Subcutaneous adipose tissue (tissue), 4 donors: ENCODE measurements around the gene ZSWIM1. TPM values are rescaled to one million over a fixed set of nuclear protein-coding genes. Genes with fewer than 3 reads are reported as not detected.

Experiments
- total RNA-seq, 4 donors: library from RNA; depleted of rRNA; stranded (reverse); fragments of >200 nt; gene quantifications; one replicate each; pipeline ENCODE4 v1.1.0, GENCODE V29; 2016
- TF ChIP-seq, protein P1 (sequence below): fragments of 450-650 bp; IDR thresholded peaks from one replicate; pipeline ENCODE4 v1.5.1; 2016; ENCODE audit warnings: low read depth, mild to moderate bottlenecking, control low read depth, antibody characterized with exemption, moderate library complexity

Gene ZSWIM1
- total RNA-seq, 4 donors from 2014 or later, result 5.9 to 7.0 (median 6.7) TPM

DNA sequence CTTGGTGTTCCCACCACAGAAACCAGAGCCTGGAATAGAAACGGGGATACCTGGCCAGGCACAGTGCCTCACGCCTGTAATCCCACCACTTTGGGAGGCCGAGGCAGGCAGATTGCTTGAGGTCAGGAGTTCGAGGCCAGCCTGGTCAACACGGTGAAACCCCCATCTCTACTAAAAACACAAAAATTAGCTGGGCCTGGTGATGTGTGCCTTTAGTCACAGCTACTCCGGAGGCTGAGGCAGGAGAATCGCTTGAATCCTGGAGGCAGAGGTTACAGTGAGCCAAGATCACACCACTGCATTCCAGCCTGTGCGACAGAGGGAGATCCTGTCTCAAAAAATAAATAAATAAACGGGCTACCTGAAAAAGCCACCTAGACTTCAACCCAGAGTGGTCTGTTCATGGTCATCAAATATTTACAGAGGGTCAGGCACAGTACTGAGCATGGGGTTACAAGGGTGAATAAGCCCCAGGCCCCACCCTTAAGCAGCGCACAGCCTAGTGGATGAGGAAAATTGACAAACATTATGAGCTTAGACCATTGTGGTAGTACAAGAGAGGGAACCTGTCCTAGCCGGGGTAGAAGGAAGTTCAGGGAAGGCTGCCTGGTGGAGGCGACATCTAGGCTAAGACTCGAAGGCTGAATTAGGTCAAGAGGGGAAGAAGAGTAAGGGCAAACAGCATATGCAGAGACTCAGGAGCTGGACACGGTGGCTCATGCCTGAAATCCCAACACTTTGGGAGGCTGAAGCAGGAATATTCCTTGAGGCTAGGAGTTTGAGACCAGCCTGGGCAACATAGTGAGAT, 46.2 kb downstream of the ZSWIM1 start:
- TF ChIP-seq, protein P1, sequence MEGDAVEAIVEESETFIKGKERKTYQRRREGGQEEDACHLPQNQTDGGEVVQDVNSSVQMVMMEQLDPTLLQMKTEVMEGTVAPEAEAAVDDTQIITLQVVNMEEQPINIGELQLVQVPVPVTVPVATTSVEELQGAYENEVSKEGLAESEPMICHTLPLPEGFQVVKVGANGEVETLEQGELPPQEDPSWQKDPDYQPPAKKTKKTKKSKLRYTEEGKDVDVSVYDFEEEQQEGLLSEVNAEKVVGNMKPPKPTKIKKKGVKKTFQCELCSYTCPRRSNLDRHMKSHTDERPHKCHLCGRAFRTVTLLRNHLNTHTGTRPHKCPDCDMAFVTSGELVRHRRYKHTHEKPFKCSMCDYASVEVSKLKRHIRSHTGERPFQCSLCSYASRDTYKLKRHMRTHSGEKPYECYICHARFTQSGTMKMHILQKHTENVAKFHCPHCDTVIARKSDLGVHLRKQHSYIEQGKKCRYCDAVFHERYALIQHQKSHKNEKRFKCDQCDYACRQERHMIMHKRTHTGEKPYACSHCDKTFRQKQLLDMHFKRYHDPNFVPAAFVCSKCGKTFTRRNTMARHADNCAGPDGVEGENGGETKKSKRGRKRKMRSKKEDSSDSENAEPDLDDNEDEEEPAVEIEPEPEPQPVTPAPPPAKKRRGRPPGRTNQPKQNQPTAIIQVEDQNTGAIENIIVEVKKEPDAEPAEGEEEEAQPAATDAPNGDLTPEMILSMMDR, result no peak

DNA sequence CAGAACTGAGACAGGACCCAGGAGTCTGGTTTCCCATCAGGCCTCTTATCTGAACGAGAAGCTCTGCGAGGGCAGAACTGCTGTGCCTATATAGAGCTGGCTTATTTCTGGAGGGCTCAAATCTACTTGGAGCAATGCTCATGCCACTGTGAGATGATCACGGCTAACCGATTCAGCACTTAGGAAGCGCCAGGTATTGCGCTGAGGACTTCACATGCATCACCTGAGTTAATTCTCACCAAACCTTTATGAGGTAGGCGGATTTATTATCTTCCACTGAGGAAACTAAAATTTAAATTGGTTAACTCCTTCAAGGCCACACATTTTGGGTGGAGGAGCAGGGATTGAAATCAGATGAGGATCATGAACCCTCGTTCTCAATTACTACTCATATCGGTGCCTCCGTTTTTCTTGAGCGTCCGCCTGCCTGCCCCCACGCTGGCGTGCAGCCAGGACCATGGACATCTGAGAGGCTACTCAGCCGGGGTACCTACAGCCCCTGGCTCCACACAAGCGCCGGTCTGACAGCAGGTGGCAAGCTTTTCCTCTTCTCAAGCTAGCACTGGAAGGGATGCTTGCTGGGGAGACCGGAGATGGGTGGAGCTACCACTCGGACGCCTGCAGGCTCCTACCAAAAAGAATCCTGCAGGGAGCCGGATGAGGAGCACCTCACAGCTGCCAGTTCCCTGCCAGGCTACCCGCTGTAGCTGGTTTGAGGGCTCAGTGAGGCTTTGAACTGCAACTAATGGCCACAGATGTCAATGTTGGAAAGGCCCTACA, 52.4 kb downstream of the ZSWIM1 start:
- TF ChIP-seq, protein P1, result no peak

DNA sequence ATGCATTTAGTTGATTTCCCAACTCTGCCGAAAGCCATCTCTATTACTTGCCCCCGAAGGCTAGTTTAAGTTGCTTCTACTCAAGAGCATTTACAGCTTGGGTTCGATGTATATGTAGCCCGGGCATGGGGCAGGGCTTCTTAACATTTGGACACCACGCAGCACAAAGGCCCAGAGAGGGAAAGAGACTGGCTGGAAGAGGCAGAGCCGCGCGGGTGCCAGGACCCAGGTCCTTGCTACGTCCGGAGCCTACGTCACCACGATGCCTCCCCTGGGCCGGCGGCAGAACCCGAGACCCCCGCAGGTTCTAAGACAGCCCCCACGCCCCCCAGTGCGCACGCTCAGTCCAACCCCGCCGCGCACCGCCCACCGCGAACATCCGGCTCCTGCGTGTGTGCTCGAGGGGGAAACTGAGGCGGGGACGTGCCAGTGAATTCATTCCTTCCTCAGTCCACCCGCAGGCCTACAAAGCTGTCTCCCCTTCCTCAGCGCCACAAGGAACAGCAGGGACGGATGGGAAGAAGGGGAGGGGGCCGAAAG, 53.1 kb downstream of the ZSWIM1 start:
- TF ChIP-seq, protein P1, result no peak

Other genes starting within 250 kb of the ZSWIM1 start
- gene WFDC9, start 249.9 kb upstream of the ZSWIM1 start, total RNA-seq, result not detected
- gene WFDC11, start 211.0 kb upstream of the ZSWIM1 start, total RNA-seq, result not detected
- not detected for gene WFDC13, start 179.2 kb upstream of the ZSWIM1 start, total RNA-seq
- not detected for gene WFDC10B, start 176.2 kb upstream of the ZSWIM1 start, total RNA-seq
- gene SPINT4, start 158.9 kb upstream of the ZSWIM1 start, total RNA-seq, result not detected
- gene WFDC3, start 89.3 kb upstream of the ZSWIM1 start, total RNA-seq, result not detected
- gene DNTTIP1, start 89.3 kb upstream of the ZSWIM1 start, total RNA-seq, result 10 to 100 TPM; 17.0 to 28.1 (median 23.3) TPM
- gene UBE2C, start 68.6 kb upstream of the ZSWIM1 start, total RNA-seq, result 1 to 10 TPM in 3 of 4 donors, not detected in 1; 1.3 to 3.1 (median 1.8) TPM
- gene TNNC2, start 53.9 kb upstream of the ZSWIM1 start, total RNA-seq, result 1 to 10 TPM in 3 of 4 donors, not detected in 1; 2.3 to 3.1 (median 2.4) TPM
- 100 to 1,000 TPM in 2 of 4 donors, 10 to 100 TPM in 2; 31.6 to 153 (median 90.8) TPM for gene SNX21, start 47.4 kb upstream of the ZSWIM1 start, total RNA-seq
- 10 to 100 TPM; 21.9 to 32.6 (median 27.1) TPM for gene ACOT8, start 23.8 kb upstream of the ZSWIM1 start, total RNA-seq
- gene ZSWIM3, start 23.6 kb upstream of the ZSWIM1 start, total RNA-seq, result 1 to 10 TPM; 2.1 to 4.4 (median 2.7) TPM
- 10 to 100 TPM in 1 of 4 donors, 1 to 10 TPM in 3; 2.2 to 13.4 (median 2.9) TPM for gene SPATA25, start 6.4 kb downstream of the ZSWIM1 start, total RNA-seq
- gene NEURL2, start 10.0 kb downstream of the ZSWIM1 start, total RNA-seq, result 10 to 100 TPM in 2 of 4 donors, 1 to 10 TPM in 2; 2.3 to 15.1 (median 10.0) TPM
- 100 to 1,000 TPM in 2 of 4 donors, 10 to 100 TPM in 2; 79.1 to 164 (median 109) TPM for gene CTSA, start 10.1 kb downstream of the ZSWIM1 start, total RNA-seq
- 100 to 1,000 TPM; 135 to 475 (median 261) TPM for gene PLTP, start 30.9 kb downstream of the ZSWIM1 start, total RNA-seq
- gene PCIF1, start 53.5 kb downstream of the ZSWIM1 start, total RNA-seq, result 10 to 100 TPM; 20.7 to 39.2 (median 24.8) TPM
- gene ZNF335, start 91.0 kb downstream of the ZSWIM1 start, total RNA-seq, result 10 to 100 TPM in 3 of 4 donors, 1 to 10 TPM in 1; 9.9 to 21.1 (median 13.7) TPM
- gene MMP9, start 127.7 kb downstream of the ZSWIM1 start, total RNA-seq, result 100 to 1,000 TPM in 1 of 4 donors, 10 to 100 TPM in 1, 1 to 10 TPM in 2; 3.0 to 172 (median 7.5) TPM
- gene SLC12A5, start 148.0 kb downstream of the ZSWIM1 start, total RNA-seq, result not detected
- gene NCOA5, start 208.7 kb downstream of the ZSWIM1 start, total RNA-seq, result 10 to 100 TPM; 23.3 to 26.9 (median 26.3) TPM
- gene CD40, start 237.1 kb downstream of the ZSWIM1 start, total RNA-seq, result 10 to 100 TPM in 3 of 4 donors, 1 to 10 TPM in 1; 9.5 to 22.8 (median 17.7) TPM